ENCODE data around the gene ADAMTS8. TPM values are rescaled to one million over a fixed set of nuclear protein-coding genes. Genes with fewer than 3 reads are reported as not detected.

Gene ADAMTS8
- polyA plus RNA-seq, 1 donor = 2.9 TPM

DNA sequence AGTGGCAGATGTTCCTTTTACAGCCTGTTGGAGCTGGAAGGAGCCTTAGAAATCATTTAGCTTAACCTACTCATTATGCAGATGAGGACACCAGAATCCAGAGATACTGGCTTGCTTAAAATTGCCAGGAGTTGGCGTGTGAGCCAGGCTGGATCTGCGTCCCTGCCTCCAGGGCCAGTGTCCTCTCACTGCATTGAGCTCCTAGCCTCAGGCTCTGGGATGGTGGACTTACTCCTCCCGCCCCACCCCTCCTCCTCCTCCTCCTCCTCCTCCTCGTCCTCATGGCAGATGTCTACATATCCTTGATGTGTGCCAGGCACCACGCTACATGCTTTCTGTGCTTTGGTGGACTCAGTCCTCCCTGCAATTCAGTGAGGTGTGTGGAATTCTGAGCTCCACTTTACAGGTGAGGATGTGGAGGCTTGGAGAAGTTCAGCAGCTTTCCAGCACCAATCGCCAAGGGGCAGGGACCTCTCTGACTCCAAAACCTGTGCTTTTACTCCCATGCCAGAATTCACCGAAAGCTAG lies 44.1 kb upstream of the ADAMTS8 start:
- H3K9me3 ChIP-seq (ENCODE audit: control insufficient read depth, low read depth, low read length) = no peaks in the 10 kb centered on the region
- WGBS (ENCODE audit: insufficient coverage, low lambda C conversion rate) = 83% methylated on average over 1 of the region's 7 CpGs
- DNase-seq = no peak
- H3K27me3 ChIP-seq (ENCODE audit: control insufficient read depth, insufficient read depth, low read length) = no peaks in the 10 kb centered on the region
- no peak overlapping the region for H3K27ac ChIP-seq (ENCODE audit: low read length)
- H3K36me3 ChIP-seq (ENCODE audit: control insufficient read depth, insufficient read depth, low read length) = peaks cover 42% of the 10 kb centered on the region
- H3K4me3 ChIP-seq (ENCODE audit: low read length) = no peak overlapping the region
- peaks cover 4% of the 10 kb centered on the region for H3K4me1 ChIP-seq (ENCODE audit: control insufficient read depth, insufficient read depth, low read length)

- no peaks in the 10 kb centered on the region for H3K9me3 ChIP-seq (ENCODE audit: control insufficient read depth, low read depth, low read length)
- no CpG with 5 or more reads among the region's 11 CpGs for WGBS (ENCODE audit: insufficient coverage, low lambda C conversion rate)
- H3K4me1 ChIP-seq (ENCODE audit: control insufficient read depth, insufficient read depth, low read length) = no peaks in the 10 kb centered on the region
These were observed 43.5 kb upstream of the ADAMTS8 start for GRCh38 chr11:130471731-130472433.

GRCh38 chr11:130470832-130471706 lies 42.7 kb upstream of the ADAMTS8 start:
- DNase-seq = no peak
- no peaks in the 10 kb centered on the region for H3K4me1 ChIP-seq (ENCODE audit: control insufficient read depth, insufficient read depth, low read length)
- no peaks in the 10 kb centered on the region for H3K27me3 ChIP-seq (ENCODE audit: control insufficient read depth, insufficient read depth, low read length)
- no peak overlapping the region for H3K27ac ChIP-seq (ENCODE audit: low read length)
- H3K36me3 ChIP-seq (ENCODE audit: control insufficient read depth, insufficient read depth, low read length) = peaks cover 46% of the 10 kb centered on the region
- no peak overlapping the region for H3K4me3 ChIP-seq (ENCODE audit: low read length)
- no peaks in the 10 kb centered on the region for H3K9me3 ChIP-seq (ENCODE audit: control insufficient read depth, low read depth, low read length)
- WGBS (ENCODE audit: insufficient coverage, low lambda C conversion rate) = no CpG with 5 or more reads among the region's 20 CpGs

More at GRCh38 chr11:130471731-130472433, 43.5 kb upstream of the ADAMTS8 start:
- DNase-seq = no peak
- H3K27me3 ChIP-seq (ENCODE audit: control insufficient read depth, insufficient read depth, low read length) = no peaks in the 10 kb centered on the region
- H3K4me3 ChIP-seq (ENCODE audit: low read length) = no peak overlapping the region
- peaks cover 43% of the 10 kb centered on the region for H3K36me3 ChIP-seq (ENCODE audit: control insufficient read depth, insufficient read depth, low read length)
- H3K27ac ChIP-seq (ENCODE audit: low read length) = no peak overlapping the region

- Histone ChIP-seq H3K4me3 (ENCODE audit: low read length) (no peak overlapping the region), H3K27me3 (ENCODE audit: control insufficient read depth, insufficient read depth, low read length) (no peaks in the 10 kb centered on the region), H3K36me3 (ENCODE audit: control insufficient read depth, insufficient read depth, low read length) (peaks cover 50% of the 10 kb centered on the region), H3K9me3 (ENCODE audit: control insufficient read depth, low read depth, low read length) (no peaks in the 10 kb centered on the region), H3K4me1 (ENCODE audit: control insufficient read depth, insufficient read depth, low read length) (no peaks in the 10 kb centered on the region), H3K27ac (ENCODE audit: low read length) (no peak overlapping the region)
- WGBS (ENCODE audit: insufficient coverage, low lambda C conversion rate) = no CpG with 5 or more reads among the region's 6 CpGs
- no peak for DNase-seq
These were observed 40.8 kb upstream of the ADAMTS8 start for GRCh38 chr11:130469181-130469580.

DNA sequence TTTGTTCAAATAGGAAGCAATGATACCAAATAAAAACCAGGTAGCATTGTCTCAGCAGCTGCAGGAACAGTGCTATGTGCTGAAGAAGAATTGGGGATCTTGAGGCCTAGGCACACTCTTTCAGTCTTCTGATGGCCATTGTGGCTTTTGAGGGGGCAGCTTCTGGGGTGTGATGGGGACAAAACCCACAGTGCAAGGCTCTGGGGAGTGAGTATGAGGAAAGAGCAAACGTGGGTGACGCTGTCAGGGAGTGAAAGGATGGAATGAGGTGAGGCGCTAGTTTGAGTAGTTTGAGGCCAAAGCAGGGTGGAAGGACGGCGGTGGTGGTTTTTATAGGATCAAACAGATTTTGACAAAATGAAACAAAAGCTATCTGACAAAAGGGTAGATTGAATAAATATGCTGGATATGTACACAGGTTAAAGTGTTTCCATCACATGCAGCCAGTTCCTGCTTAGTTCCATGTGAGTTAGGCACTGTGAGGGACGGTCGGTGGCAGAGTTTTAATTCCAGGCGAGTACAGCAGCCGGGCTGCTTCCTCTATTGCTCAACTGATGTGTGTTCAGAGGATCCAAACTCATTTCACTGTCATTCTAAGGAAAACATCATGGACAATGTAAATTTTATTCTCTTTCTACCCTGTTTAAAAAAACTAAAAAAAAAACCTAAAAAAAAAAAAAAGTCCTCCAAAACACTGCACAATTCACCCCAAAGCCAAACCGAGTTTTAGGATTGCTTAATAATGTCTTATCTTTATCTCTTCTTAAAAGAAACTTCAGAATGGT lies 38.9 kb upstream of the ADAMTS8 start:
- Histone ChIP-seq H3K4me3 (ENCODE audit: low read length) (no peak overlapping the region), H3K9me3 (ENCODE audit: control insufficient read depth, low read depth, low read length) (no peaks in the 10 kb centered on the region), H3K4me1 (ENCODE audit: control insufficient read depth, insufficient read depth, low read length) (no peaks in the 10 kb centered on the region), H3K36me3 (ENCODE audit: control insufficient read depth, insufficient read depth, low read length) (peaks cover 53% of the 10 kb centered on the region), H3K27me3 (ENCODE audit: control insufficient read depth, insufficient read depth, low read length) (no peaks in the 10 kb centered on the region), H3K27ac (ENCODE audit: low read length) (no peak overlapping the region)
- no peak for DNase-seq
- 100% methylated on average over 4 of the region's 10 CpGs for WGBS (ENCODE audit: insufficient coverage, low lambda C conversion rate)

GRCh38 chr11:130465263-130465662 lies 36.9 kb upstream of the ADAMTS8 start:
- no peak for DNase-seq
- Histone ChIP-seq H3K27ac (ENCODE audit: low read length) (no peak overlapping the region), H3K4me1 (ENCODE audit: control insufficient read depth, insufficient read depth, low read length) (no peaks in the 10 kb centered on the region), H3K36me3 (ENCODE audit: control insufficient read depth, insufficient read depth, low read length) (peaks cover 45% of the 10 kb centered on the region), H3K9me3 (ENCODE audit: control insufficient read depth, low read depth, low read length) (no peaks in the 10 kb centered on the region), H3K4me3 (ENCODE audit: low read length) (no peak overlapping the region), H3K27me3 (ENCODE audit: control insufficient read depth, insufficient read depth, low read length) (no peaks in the 10 kb centered on the region)
- WGBS (ENCODE audit: insufficient coverage, low lambda C conversion rate) = 100% methylated on average over 2 of the region's 5 CpGs

- Histone ChIP-seq H3K4me1 (ENCODE audit: control insufficient read depth, insufficient read depth, low read length) (no peaks in the 10 kb centered on the region), H3K4me3 (ENCODE audit: low read length) (no peak overlapping the region), H3K36me3 (ENCODE audit: control insufficient read depth, insufficient read depth, low read length) (peaks cover 43% of the 10 kb centered on the region), H3K27me3 (ENCODE audit: control insufficient read depth, insufficient read depth, low read length) (no peaks in the 10 kb centered on the region), H3K27ac (ENCODE audit: low read length) (no peak overlapping the region), H3K9me3 (ENCODE audit: control insufficient read depth, low read depth, low read length) (no peaks in the 10 kb centered on the region)
- no peak for DNase-seq
These were observed 35.9 kb upstream of the ADAMTS8 start for GRCh38 chr11:130464291-130464812.

GRCh38 chr11:130462931-130463330 lies 34.5 kb upstream of the ADAMTS8 start:
- no peaks in the 10 kb centered on the region for H3K27me3 ChIP-seq (ENCODE audit: control insufficient read depth, insufficient read depth, low read length)
- peaks cover 39% of the 10 kb centered on the region for H3K36me3 ChIP-seq (ENCODE audit: control insufficient read depth, insufficient read depth, low read length)
- no peak overlapping the region for H3K27ac ChIP-seq (ENCODE audit: low read length)
- H3K4me3 ChIP-seq (ENCODE audit: low read length) = no peak overlapping the region
- H3K9me3 ChIP-seq (ENCODE audit: control insufficient read depth, low read depth, low read length) = no peaks in the 10 kb centered on the region
- peaks cover 11% of the 10 kb centered on the region for H3K4me1 ChIP-seq (ENCODE audit: control insufficient read depth, insufficient read depth, low read length)
- no CpG with 5 or more reads among the region's 8 CpGs for WGBS (ENCODE audit: insufficient coverage, low lambda C conversion rate)
- no peak for DNase-seq

DNA sequence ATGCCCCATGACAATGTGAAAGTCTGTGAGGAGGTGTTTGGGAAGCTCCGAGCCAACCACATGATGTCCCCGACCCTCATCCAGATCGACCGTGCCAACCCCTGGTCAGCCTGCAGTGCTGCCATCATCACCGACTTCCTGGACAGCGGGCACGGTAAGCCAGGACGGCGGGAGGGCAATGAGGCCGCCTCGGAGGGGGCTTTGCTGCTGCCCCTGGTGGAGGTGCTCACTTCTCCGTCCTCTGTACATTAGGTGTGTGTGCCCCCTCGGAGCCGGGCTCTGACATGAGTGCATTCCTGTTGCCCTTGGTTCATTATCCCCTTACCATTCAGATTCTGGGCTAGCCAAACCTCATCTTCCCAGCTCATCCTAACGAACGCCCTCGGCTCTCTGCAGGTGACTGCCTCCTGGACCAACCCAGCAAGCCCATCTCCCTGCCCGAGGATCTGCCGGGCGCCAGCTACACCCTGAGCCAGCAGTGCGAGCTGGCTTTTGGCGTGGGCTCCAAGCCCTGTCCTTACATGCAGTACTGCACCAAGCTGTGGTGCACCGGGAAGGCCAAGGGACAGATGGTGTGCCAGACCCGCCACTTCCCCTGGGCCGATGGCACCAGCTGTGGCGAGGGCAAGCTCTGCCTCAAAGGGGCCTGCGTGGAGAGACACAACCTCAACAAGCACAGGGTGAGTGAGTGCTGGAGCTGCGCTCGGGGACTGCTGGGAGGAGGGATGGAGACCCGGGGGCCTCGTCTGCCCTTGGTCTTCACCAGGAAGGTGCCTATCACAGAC lies 33.9 kb upstream of the ADAMTS8 start:
- peaks cover 17% of the 10 kb centered on the region for H3K4me1 ChIP-seq (ENCODE audit: control insufficient read depth, insufficient read depth, low read length)
- H3K36me3 ChIP-seq (ENCODE audit: control insufficient read depth, insufficient read depth, low read length) = peaks cover 37% of the 10 kb centered on the region
- WGBS (ENCODE audit: insufficient coverage, low lambda C conversion rate) = no CpG with 5 or more reads among the region's 31 CpGs
- DNase-seq = no peak
- no peaks in the 10 kb centered on the region for H3K9me3 ChIP-seq (ENCODE audit: control insufficient read depth, low read depth, low read length)
- no peak overlapping the region for H3K27ac ChIP-seq (ENCODE audit: low read length)
- no peaks in the 10 kb centered on the region for H3K27me3 ChIP-seq (ENCODE audit: control insufficient read depth, insufficient read depth, low read length)
- no peak overlapping the region for H3K4me3 ChIP-seq (ENCODE audit: low read length)

All from large intestine (tissue), 3 donors.